PFSK-1 (cell line): ENCODE results near the gene OXSM.

ENCODE experiments used
- FOXP2 ChIP-seq: optimal IDR thresholded peaks from 2 replicates; pipeline ENCODE3; 2011; ENCODE audit warnings: borderline replicate concordance, control low read depth, inconsistent platforms; ENCODE audit not compliant: insufficient read depth; ENCODE audit errors: extremely low read length, extremely low read depth
- POLR2AphosphoS5 ChIP-seq: IDR thresholded peaks from 2 replicates; pipeline ENCODE4 v1.6.1; 2012; ENCODE audit warnings: low read depth, mild to moderate bottlenecking, control low read depth, low read length, moderate library complexity
- REST ChIP-seq, 2 experiments: IDR thresholded peaks; 2 replicates each; pipeline versions ENCODE4 v1.6.1 to v1.8.0; 2011 to 2012; ENCODE audit warnings: low read depth in 2 of 2, low read length in 2 of 2, control low read depth in 1 of 2, inconsistent platforms in 1 of 2, mild to moderate bottlenecking in 1 of 2, moderate library complexity in 1 of 2; ENCODE audit not compliant: insufficient read depth in 1 of 2
- SIN3A ChIP-seq: IDR thresholded peaks from 2 replicates; pipeline ENCODE4 v1.6.1; 2012; ENCODE audit warnings: mild to moderate bottlenecking, low read length, moderate library complexity, borderline replicate concordance; ENCODE audit not compliant: insufficient read depth
- TAF1 ChIP-seq: IDR thresholded peaks from 2 replicates; pipeline ENCODE4 v1.6.1; 2012; ENCODE audit warnings: low read length, control low read depth, borderline replicate concordance; ENCODE audit not compliant: insufficient read depth

GRCh38 chr3:25804676-25805075 lies 14.8 kb downstream of the OXSM start:
- TF ChIP-seq POLR2AphosphoS5 (no peak), TAF1 (no peak), REST (IDR thresholded peaks at IDR 0.05; ENCODE audit: insufficient read depth in 1 of 2, low read depth in 2 of 2, low read length in 2 of 2) (no peak), SIN3A (no peak), FOXP2 (no peak)
